Mesenchymal stem cell (in vitro differentiated cells and primary cell): ENCODE measurements around the gene ITGA1.

ENCODE experiments used
- DNase-seq: peaks from one replicate; pipeline ENCODE4 v3.0.0-alpha.2; 2013
- H2AFZ ChIP-seq: one replicate; pipeline ENCODE4 v1.6.1; 2013; ENCODE audit warnings: low read depth, mild to moderate bottlenecking, control low read depth, inconsistent platforms, low read length, moderate library complexity
- H2AK5ac ChIP-seq: 2 replicates; pipeline ENCODE4 v1.6.1; 2013; ENCODE audit warnings: low read length, moderate library complexity, mild to moderate bottlenecking, inconsistent platforms; ENCODE audit not compliant: severe bottlenecking
- H2BK120ac ChIP-seq: one replicate; pipeline ENCODE4 v1.6.1; 2013; ENCODE audit warnings: low read depth, mild to moderate bottlenecking, inconsistent platforms, low read length, moderate library complexity
- H2BK12ac ChIP-seq, 2 experiments: one replicate each; pipeline ENCODE4 v1.6.1; 2013; ENCODE audit warnings: inconsistent platforms in 2 of 2, low read length in 2 of 2, mild to moderate bottlenecking in 2 of 2, moderate library complexity in 2 of 2, control low read depth in 1 of 2
- H2BK15ac ChIP-seq: one replicate; pipeline ENCODE4 v1.6.1; 2013; ENCODE audit warnings: mild to moderate bottlenecking, low read depth, inconsistent platforms; ENCODE audit not compliant: poor library complexity, severe bottlenecking
- H2BK5ac ChIP-seq: 2 replicates; pipeline ENCODE4 v1.6.1; 2013; ENCODE audit warnings: low read depth, mild to moderate bottlenecking, low read length, control low read depth, inconsistent platforms; ENCODE audit not compliant: poor library complexity, severe bottlenecking
- H3K14ac ChIP-seq, 2 experiments: one replicate each; pipeline ENCODE4 v1.6.1; 2013; ENCODE audit warnings: inconsistent platforms in 2 of 2, low read length in 2 of 2, control low read depth in 1 of 2, mild to moderate bottlenecking in 1 of 2, moderate library complexity in 1 of 2
- H3K18ac ChIP-seq, 2 experiments: one replicate each; pipeline ENCODE4 v1.6.1; 2013; ENCODE audit warnings: inconsistent platforms in 2 of 2, low read length in 2 of 2, control low read depth in 1 of 2, low read depth in 1 of 2, mild to moderate bottlenecking in 1 of 2
- H3K23ac ChIP-seq, 2 experiments: one replicate each; pipeline ENCODE4 v1.6.1; 2013; ENCODE audit warnings: inconsistent platforms in 2 of 2, low read length in 2 of 2, mild to moderate bottlenecking in 2 of 2, moderate library complexity in 2 of 2, control low read depth in 1 of 2
- H3K27ac ChIP-seq: 2 replicates; pipeline ENCODE4 v1.5.1; 2013; ENCODE audit warnings: mild to moderate bottlenecking, moderate library complexity, low read length, control low read depth, inconsistent platforms; ENCODE audit not compliant: poor library complexity, severe bottlenecking
- H3K27me3 ChIP-seq, 2 experiments: 2 replicates each; pipeline versions ENCODE4 v1.6.1 to v1.7.0; 2013; ENCODE audit warnings: low read length in 2 of 2, mild to moderate bottlenecking in 2 of 2, moderate library complexity in 2 of 2, control low read depth in 1 of 2, inconsistent platforms in 1 of 2; ENCODE audit not compliant: control insufficient read depth in 1 of 2, insufficient read depth in 1 of 2
- H3K36me3 ChIP-seq, 2 experiments: 2 replicates each; pipeline versions ENCODE4 v1.6.1 to v1.7.0; 2013; ENCODE audit warnings: low read length in 2 of 2, control low read depth in 1 of 2, inconsistent platforms in 1 of 2, low read depth in 1 of 2, mild to moderate bottlenecking in 1 of 2; ENCODE audit not compliant: insufficient read depth in 2 of 2, control insufficient read depth in 1 of 2
- H3K4ac ChIP-seq, 2 experiments: one replicate each; pipeline ENCODE4 v1.6.1; 2013; ENCODE audit warnings: inconsistent platforms in 2 of 2, low read length in 2 of 2, mild to moderate bottlenecking in 2 of 2, moderate library complexity in 2 of 2, control low read depth in 1 of 2, low read depth in 1 of 2
- H3K4me1 ChIP-seq: 2 replicates; pipeline ENCODE4 v1.6.1; 2013; ENCODE audit warnings: low read depth, low read length, control low read depth; ENCODE audit not compliant: control insufficient read depth, insufficient read depth
- H3K4me2 ChIP-seq: 2 replicates; pipeline ENCODE4 v1.6.1; 2013; ENCODE audit warnings: low read length, mild to moderate bottlenecking, inconsistent platforms; ENCODE audit not compliant: poor library complexity, severe bottlenecking
- H3K4me3 ChIP-seq, 2 experiments: 2 replicates each; pipeline versions ENCODE4 v1.5.1 to v1.7.0; 2013; ENCODE audit warnings: low read length in 2 of 2, mild to moderate bottlenecking in 2 of 2, control low read depth in 1 of 2, low read depth in 1 of 2; ENCODE audit not compliant: insufficient read depth in 1 of 2
- H3K79me1 ChIP-seq: replicated peaks from 2 replicates; pipeline ENCODE4 v1.6.1; 2013; ENCODE audit warnings: mild to moderate bottlenecking, control low read depth, low read length, inconsistent platforms; ENCODE audit not compliant: poor library complexity, severe bottlenecking
- H3K9ac ChIP-seq: 2 replicates; pipeline ENCODE4 v1.7.0; 2013; ENCODE audit warnings: mild to moderate bottlenecking, low read length, moderate library complexity
- H3K9me3 ChIP-seq: 2 replicates; pipeline ENCODE4 v1.7.0; 2013; ENCODE audit warnings: mild to moderate bottlenecking, low read length; ENCODE audit not compliant: control insufficient read depth
- H4K8ac ChIP-seq: one replicate; pipeline ENCODE4 v1.6.1; 2013; ENCODE audit warnings: inconsistent platforms, mild to moderate bottlenecking, low read length, moderate library complexity
- H4K91ac ChIP-seq: one replicate; pipeline ENCODE4 v1.6.1; 2013; ENCODE audit warnings: mild to moderate bottlenecking, low read length, inconsistent platforms
- WGBS: methylation state at CpG from one replicate; pipeline ENCODE4 v1.1.7; 2013; ENCODE audit warnings: mixed read lengths; 5-methylcytosine and 5-hydroxymethylcytosine counted together

ITGA1 gene

GRCh38 chr5:52999344-52999949, 211.7 kb downstream of the ITGA1 start:
- H2BK5ac ChIP-seq: no peak overlapping the region
- no peak overlapping the region for H3K4ac ChIP-seq
- no peak overlapping the region for H4K91ac ChIP-seq
- no peak overlapping the region for H2BK120ac ChIP-seq
- no peaks in the 10 kb centered on the region for H3K4me1 ChIP-seq
- H3K36me3 ChIP-seq: peaks cover 0 to 6% of the 10 kb centered on the region in 2 experiments
- peak overlapping the region; percentile 31 for H2AK5ac ChIP-seq
- H3K14ac ChIP-seq: no peak overlapping the region
- H3K27ac ChIP-seq: no peak overlapping the region
- H3K9ac ChIP-seq: peak overlapping the region; percentile 72
- H3K4me2 ChIP-seq: no peak overlapping the region
- no peaks in the 10 kb centered on the region for H3K9me3 ChIP-seq
- H2AFZ ChIP-seq: no peak overlapping the region
- H3K4me3 ChIP-seq: no peak overlapping the region
- peak; percentile 56 for DNase-seq
- peak overlapping the region in 1 of 2 experiments; percentile 63 for H2BK12ac ChIP-seq
- H3K18ac ChIP-seq: peak overlapping the region; percentile 34 to 70
- no peaks in the 10 kb centered on the region for H3K27me3 ChIP-seq
- no CpG with 5 or more reads among the region's 1 CpG for WGBS
- peak overlapping the region; percentile 63 for H4K8ac ChIP-seq
- peak overlapping the region in 1 of 2 experiments; percentile 83 for H3K23ac ChIP-seq
- H2BK15ac ChIP-seq: no peak overlapping the region
- H3K79me1 ChIP-seq: peaks cover 24% of the 10 kb centered on the region

- DNase-seq: no peak
- no peaks in the 10 kb centered on the region for H3K27me3 ChIP-seq
- no peak overlapping the region for H3K23ac ChIP-seq
- H3K4me1 ChIP-seq: no peaks in the 10 kb centered on the region
- no peak overlapping the region for H3K4me2 ChIP-seq
- no peak overlapping the region for H2BK120ac ChIP-seq
- H3K14ac ChIP-seq: no peak overlapping the region
- H3K9ac ChIP-seq: peak overlapping the region; percentile 6
- no peak overlapping the region for H3K27ac ChIP-seq
- H2BK15ac ChIP-seq: no peak overlapping the region
- H3K18ac ChIP-seq: no peak overlapping the region
- H2BK5ac ChIP-seq: no peak overlapping the region
- WGBS: 99% methylated on average over 4 of the region's 4 CpGs
- H3K4ac ChIP-seq: peak overlapping the region in 1 of 2 experiments; percentile 16
- no peak overlapping the region for H2BK12ac ChIP-seq
- no peaks in the 10 kb centered on the region for H3K9me3 ChIP-seq
- H2AK5ac ChIP-seq: no peak overlapping the region
- no peak overlapping the region for H2AFZ ChIP-seq
- peaks cover 20% of the 10 kb centered on the region for H3K79me1 ChIP-seq
- H3K4me3 ChIP-seq: no peak overlapping the region
- no peak overlapping the region for H4K8ac ChIP-seq
- no peak overlapping the region for H4K91ac ChIP-seq
- peaks cover 0 to 8% of the 10 kb centered on the region in 2 experiments for H3K36me3 ChIP-seq
Measured at GRCh38 chr5:53001541-53001940, 213.8 kb downstream of the ITGA1 start.

DNA sequence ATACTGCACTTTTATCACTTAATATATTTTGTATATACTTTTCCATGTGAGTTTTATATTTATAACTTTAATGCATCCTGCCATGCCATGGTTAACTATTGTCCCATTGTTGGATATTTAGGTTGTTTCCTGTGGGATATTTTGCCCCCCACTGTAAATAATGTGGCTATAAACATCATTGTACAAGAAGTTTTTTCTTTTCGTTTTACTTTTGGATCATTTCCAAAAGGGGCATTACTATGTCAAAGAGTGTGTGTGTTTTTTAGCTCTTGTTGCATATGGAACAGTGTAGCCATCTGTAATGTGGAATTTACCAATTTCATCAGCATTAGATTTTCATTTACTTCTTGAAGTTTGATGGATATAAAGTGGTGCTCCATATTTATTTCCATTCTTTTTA, 214.8 kb downstream of the ITGA1 start:
- no peaks in the 10 kb centered on the region for H3K27me3 ChIP-seq
- H3K4ac ChIP-seq: no peak overlapping the region
- H3K9ac ChIP-seq: no peak overlapping the region
- H3K27ac ChIP-seq: no peak overlapping the region
- peaks cover 20% of the 10 kb centered on the region for H3K79me1 ChIP-seq
- no peak overlapping the region for H3K23ac ChIP-seq
- no peak overlapping the region for H2BK15ac ChIP-seq
- H3K18ac ChIP-seq: no peak overlapping the region
- H3K36me3 ChIP-seq: peaks cover 0 to 8% of the 10 kb centered on the region in 2 experiments
- no CpG with 5 or more reads among the region's 1 CpG for WGBS
- H3K14ac ChIP-seq: no peak overlapping the region
- DNase-seq: no peak
- H4K8ac ChIP-seq: no peak overlapping the region
- no peak overlapping the region for H2BK12ac ChIP-seq
- no peak overlapping the region for H2BK5ac ChIP-seq
- no peak overlapping the region for H2BK120ac ChIP-seq
- no peak overlapping the region for H3K4me3 ChIP-seq
- H2AK5ac ChIP-seq: no peak overlapping the region
- no peak overlapping the region for H3K4me2 ChIP-seq
- H3K9me3 ChIP-seq: no peaks in the 10 kb centered on the region
- no peaks in the 10 kb centered on the region for H3K4me1 ChIP-seq
- H4K91ac ChIP-seq: no peak overlapping the region
- H2AFZ ChIP-seq: no peak overlapping the region

- Histone ChIP-seq H4K8ac (no peak overlapping the region), H3K4me2 (no peak overlapping the region), H3K23ac (no peak overlapping the region), H2BK5ac (no peak overlapping the region), H3K27me3 (no peaks in the 10 kb centered on the region), H3K18ac (peak overlapping the region in 1 of 2 experiments; percentile 11), H3K14ac (no peak overlapping the region), H2BK120ac (no peak overlapping the region), H3K27ac (no peak overlapping the region), H2AK5ac (no peak overlapping the region), H3K79me1 (peaks cover 20% of the 10 kb centered on the region), H3K36me3 (peaks cover 0 to 8% of the 10 kb centered on the region in 2 experiments), H2BK12ac (peak overlapping the region in 1 of 2 experiments; percentile 29), H3K9ac (no peak overlapping the region), H3K4me3 (no peak overlapping the region), H4K91ac (peak overlapping the region; percentile 18), H3K4ac (no peak overlapping the region), H2AFZ (no peak overlapping the region), H3K4me1 (no peaks in the 10 kb centered on the region), H3K9me3 (no peaks in the 10 kb centered on the region), H2BK15ac (no peak overlapping the region)
- no peak for DNase-seq
- 86% methylated on average over 1 of the region's 1 CpG for whole genome bisulfite sequencing
Measured at GRCh38 chr5:53003144-53003543, 215.4 kb downstream of the ITGA1 start.
